ENCODE measurements around the gene SLC12A7.

Gene SLC12A7

GRCh38 chr5:1060535-1060981 is 51.3 kb downstream of the SLC12A7 start:
- no peak for DNase-seq

- DNase-seq = no peak
Observed at GRCh38 chr5:1059884-1060263, 52.0 kb downstream of the SLC12A7 start.

GRCh38 chr5:1058988-1059883 is 52.6 kb downstream of the SLC12A7 start:
- DNase-seq = no peak

- DNase-seq = no peak
Observed at GRCh38 chr5:1058083-1058945, 53.5 kb downstream of the SLC12A7 start.

- no peak for DNase-seq
Observed at GRCh38 chr5:1057485-1058082, 54.3 kb downstream of the SLC12A7 start.

- no peak for DNase-seq
Observed at GRCh38 chr5:1056611-1057484, 55.0 kb downstream of the SLC12A7 start.

GRCh38 chr5:1055896-1056610 is 55.8 kb downstream of the SLC12A7 start:
- DNase-seq = no peak

GRCh38 chr5:1054799-1055775 is 56.8 kb downstream of the SLC12A7 start:
- DNase-seq = no peak

- no peak for DNase-seq
Observed at GRCh38 chr5:1054018-1054798, 57.7 kb downstream of the SLC12A7 start.

- no peak for DNase-seq
Observed at GRCh38 chr5:1053391-1054017, 58.4 kb downstream of the SLC12A7 start.

- no peak for DNase-seq
Observed at GRCh38 chr5:1052641-1053390, 59.0 kb downstream of the SLC12A7 start.

GRCh38 chr5:1052076-1052475 is 59.8 kb downstream of the SLC12A7 start:
- no peak for DNase-seq

GRCh38 chr5:1051366-1051720 is 60.5 kb downstream of the SLC12A7 start:
- no peak for DNase-seq

GRCh38 chr5:1050423-1051365 is 61.2 kb downstream of the SLC12A7 start:
- DNase-seq = no peak

GRCh38 chr5:1048861-1049838 is 62.7 kb downstream of the SLC12A7 start:
- DNase-seq = no peak

- no peak for DNase-seq
Observed at GRCh38 chr5:1048162-1048721, 63.6 kb downstream of the SLC12A7 start.

Measured in activated T-cell treated with anti-CD3 and anti-CD28 coated beads, Interleukin-2, amount 50 U/mL, for 48 hours (primary cell).